Left ventricle myocardium superior (tissue), 1 donor: ENCODE data around the gene LAMC1. TPM values are rescaled to one million over a fixed set of nuclear protein-coding genes. Genes with fewer than 3 reads are reported as not detected.

Experiments used
- total RNA-seq: library from RNA; stranded (reverse); fragmentation: NEBNext Ultra II Directional; extraction: Animal tissue kit (Norgen Biotek cat#: 25700); gene quantifications from one replicate; pipeline ENCODE4 v1.2.1, GENCODE V29; 2021
- donor health status: DM: no; HTN: yes; CAD: no; lungs with severe emphysema.

The LAMC1 gene
- total RNA-seq, 1 donor from 2014 or later = 98.7 TPM

Other genes starting within 250 kb of the LAMC1 start
- 3.9 TPM for gene NPL, start 233.6 kb upstream of the LAMC1 start, total RNA-seq
- gene DHX9, start 184.1 kb upstream of the LAMC1 start, total RNA-seq = 65.2 TPM
- gene SHCBP1L, start 70.3 kb upstream of the LAMC1 start, total RNA-seq = not detected
- gene LAMC2, start 162.8 kb downstream of the LAMC1 start, total RNA-seq = 3.7 TPM